DND-41 (cell line): ENCODE data around the gene HOXA4.

Experiments used
- ATAC-seq: fragments of 200-7000 bp; cut with Tn5 transposase; 3 replicates; pipeline ENCODE4 v1.9.1; 2021; ENCODE audit warnings: low read depth; ENCODE audit not compliant: insufficient read depth
- DNase-seq: peaks from one replicate; pipeline ENCODE4 v3.0.0-alpha.2; 2020
- H2AFZ ChIP-seq: 2 replicates; pipeline ENCODE4 v1.6.0; 2012; ENCODE audit warnings: low read depth, low read length
- H3K27ac ChIP-seq: 2 replicates; pipeline ENCODE4 v1.5.1; 2012; ENCODE audit warnings: low read length, inconsistent platforms
- H3K27me3 ChIP-seq: fragments of 200-600 bp; sonication (generic); 2 replicates; pipeline ENCODE4 v1.6.0; 2012; ENCODE audit warnings: low read length, mild to moderate bottlenecking, inconsistent platforms; ENCODE audit not compliant: insufficient read depth, poor library complexity
- H3K36me3 ChIP-seq: 2 replicates; pipeline ENCODE4 v1.5.1; 2012; ENCODE audit warnings: low read length, inconsistent platforms; ENCODE audit not compliant: insufficient read depth
- H3K4me1 ChIP-seq: 2 replicates; pipeline ENCODE4 v1.5.1; 2012; ENCODE audit warnings: mild to moderate bottlenecking, low read length; ENCODE audit not compliant: insufficient read depth
- H3K4me2 ChIP-seq: 2 replicates; pipeline ENCODE4 v1.6.0; 2012; ENCODE audit warnings: mild to moderate bottlenecking, moderate library complexity, low read length, inconsistent platforms; ENCODE audit not compliant: insufficient read depth
- H3K4me3 ChIP-seq, 2 experiments: fragments of 200-600 bp in 1 of 2; shearing (Covaris generic) in 1 of 2; 2 replicates each; pipeline ENCODE4 v1.5.1; 2012 to 2016; ENCODE audit warnings: inconsistent platforms in 2 of 2, low read length in 2 of 2, mild to moderate bottlenecking in 2 of 2, low read depth in 1 of 2, moderate library complexity in 1 of 2
- H3K79me2 ChIP-seq: 2 replicates; pipeline ENCODE4 v1.6.0; 2012; ENCODE audit warnings: low read length, inconsistent platforms; ENCODE audit not compliant: insufficient read depth
- H3K9ac ChIP-seq: 2 replicates; pipeline ENCODE4 v1.6.0; 2012; ENCODE audit warnings: low read depth, mild to moderate bottlenecking, inconsistent platforms, low read length, moderate library complexity
- H3K9me3 ChIP-seq: 2 replicates; pipeline ENCODE4 v1.5.1; 2012; ENCODE audit warnings: low read length, moderate library complexity, mild to moderate bottlenecking, inconsistent platforms; ENCODE audit not compliant: insufficient read depth, severe bottlenecking
- H4K20me1 ChIP-seq: 2 replicates; pipeline ENCODE4 v1.6.0; 2012; ENCODE audit warnings: low read length; ENCODE audit not compliant: insufficient read depth
- CTCF ChIP-seq: IDR thresholded peaks from 2 replicates; pipeline ENCODE4 v1.5.1; 2012; ENCODE audit warnings: borderline replicate concordance, low read length, moderate library complexity, mild to moderate bottlenecking; ENCODE audit not compliant: poor library complexity, severe bottlenecking; ENCODE audit errors: extremely low read depth
- EZH2 ChIP-seq: IDR thresholded peaks from 3 replicates; pipeline ENCODE4 v1.6.1; 2012; ENCODE audit warnings: borderline replicate concordance, low read depth, mild to moderate bottlenecking, moderate library complexity, low read length, inconsistent platforms; ENCODE audit not compliant: severe bottlenecking

Gene HOXA4

GRCh38 chr7:27150568-27151340, 20.2 kb upstream of the HOXA4 start:
- no peak for TF ChIP-seq EZH2
- peak; percentile 74 for TF ChIP-seq CTCF
- peak overlapping the region; percentile 73 for H3K9ac ChIP-seq
- no peaks in the 10 kb centered on the region for H4K20me1 ChIP-seq
- no peaks in the 10 kb centered on the region for H3K27me3 ChIP-seq
- H2AFZ ChIP-seq: peak overlapping the region; percentile 82
- peaks cover 38% of the 10 kb centered on the region for H3K4me1 ChIP-seq
- peak overlapping the region; percentile 27 to 64 for H3K4me3 ChIP-seq
- H3K27ac ChIP-seq: peak overlapping the region; percentile 80
- H3K36me3 ChIP-seq: peaks cover 6% of the 10 kb centered on the region; the same call in 1 of the 2 replicates
- H3K9me3 ChIP-seq: no peaks in the 10 kb centered on the region
- ATAC-seq (peak; percentile 84), DNase-seq (peak; percentile 73)
- H3K4me2 ChIP-seq: peak overlapping the region; percentile 69
- peaks cover 36% of the 10 kb centered on the region for H3K79me2 ChIP-seq

GRCh38 chr7:27149842-27150567, 19.4 kb upstream of the HOXA4 start:
- no peaks in the 10 kb centered on the region for H3K27me3 ChIP-seq
- TF ChIP-seq EZH2 (no peak), CTCF (no peak)
- peaks cover 28% of the 10 kb centered on the region for H3K79me2 ChIP-seq
- H3K4me3 ChIP-seq: peak overlapping the region; percentile 27 to 64
- peak overlapping the region; percentile 80 for H3K27ac ChIP-seq
- H3K9me3 ChIP-seq: no peaks in the 10 kb centered on the region
- no peaks in the 10 kb centered on the region for H4K20me1 ChIP-seq
- H3K36me3 ChIP-seq: peaks cover 9% of the 10 kb centered on the region; the same call in 1 of the 2 replicates
- H3K4me1 ChIP-seq: peaks cover 31% of the 10 kb centered on the region
- peak overlapping the region; percentile 69 for H3K4me2 ChIP-seq
- ATAC-seq: peak; percentile 62
- H2AFZ ChIP-seq: peak overlapping the region; percentile 82
- peak overlapping the region; percentile 73 for H3K9ac ChIP-seq
- DNase-seq: no peak

GRCh38 chr7:27148756-27149641, 18.4 kb upstream of the HOXA4 start:
- TF ChIP-seq EZH2: no peak
- TF ChIP-seq CTCF: no peak
- H2AFZ ChIP-seq: 0 out of 2 replicates have a peak overlapping the region, but pooled peaks have one; percentile 29
- no peaks in the 10 kb centered on the region for H3K9me3 ChIP-seq
- ATAC-seq (no peak), DNase-seq (no peak)
- H3K4me2 ChIP-seq: peak overlapping the region; percentile 69
- H4K20me1 ChIP-seq: no peaks in the 10 kb centered on the region
- H3K27me3 ChIP-seq: no peaks in the 10 kb centered on the region
- peaks cover 28% of the 10 kb centered on the region for H3K4me1 ChIP-seq
- peak overlapping the region; percentile 73 for H3K9ac ChIP-seq
- H3K27ac ChIP-seq: peak overlapping the region; percentile 80; the same call in 1 of the 2 replicates
- H3K79me2 ChIP-seq: peaks cover 28% of the 10 kb centered on the region
- peaks cover 9% of the 10 kb centered on the region; the same call in 1 of the 2 replicates for H3K36me3 ChIP-seq
- H3K4me3 ChIP-seq: peak overlapping the region in 1 of 2 experiments; percentile 64; a peak in 2 of 4 replicates
